Activated CD4-positive, CD25-positive, alpha-beta regulatory T cell treated with anti-CD3 and anti-CD28 coated beads, Interleukin-2, amount 50 U/mL, for 16 hours (primary cell): Measurements from ENCODE around the gene SEMA3F.

Source experiments
- DNase-seq: peaks from one replicate; pipeline ENCODE4 v3.0.0-alpha.2; 2020; ENCODE audit warnings: low read depth, low spot score

SEMA3F gene

GRCh38 chr3:50232303-50232702, 77.2 kb downstream of the SEMA3F start:
- DNase-seq = no peak

- no peak for DNase-seq
Observed at GRCh38 chr3:50233176-50233575, 78.1 kb downstream of the SEMA3F start.

- DNase-seq = peak; percentile 95
Observed at GRCh38 chr3:50235716-50236483, 80.8 kb downstream of the SEMA3F start, which contains the start of gene GNAI2. TSS of gene GNAI2 (plus strand) at chr3:50236204. CDS start at chr3:50236336, 132 bp downstream.

GRCh38 chr3:50236484-50237132, 81.5 kb downstream of the SEMA3F start:
- DNase-seq = no peak

GRCh38 chr3:50237133-50237651, 82.1 kb downstream of the SEMA3F start:
- no peak for DNase-seq

GRCh38 chr3:50237754-50238548, 82.8 kb downstream of the SEMA3F start:
- peak; percentile 74 for DNase-seq

- DNase-seq = no peak
Observed at GRCh38 chr3:50238549-50239026, 83.5 kb downstream of the SEMA3F start.
